C1 segment of cervical spinal cord (tissue), 14 donors: ENCODE measurements around the gene DLG2.
A peak's percentile ranks its signal among the peaks of the same experiment; 100 is the strongest.

Source experiments
- DNase-seq, 14 donors: peaks; one replicate each; lab custom pipeline; 2025; lab: John Stamatoyannopoulos, UW

Gene DLG2

GRCh38 chr11:83692675-83693074 lies 1934.5 kb downstream of the DLG2 start:
- DNase-seq = no peak

- DNase-seq = no peak
Observed at GRCh38 chr11:83691451-83691950, 1935.6 kb downstream of the DLG2 start.

- no peak for DNase-seq
Observed at GRCh38 chr11:83689144-83689780, 1937.9 kb downstream of the DLG2 start.

- no peak for DNase-seq
Observed at GRCh38 chr11:83687787-83688186, 1939.4 kb downstream of the DLG2 start.

- no peak for DNase-seq
Observed at GRCh38 chr11:83685730-83686129, 1941.4 kb downstream of the DLG2 start.

- no peak for DNase-seq
Observed at GRCh38 chr11:83684071-83684470, 1943.1 kb downstream of the DLG2 start.

GRCh38 chr11:83682611-83682973 lies 1944.6 kb downstream of the DLG2 start:
- no peak for DNase-seq

GRCh38 chr11:83681906-83682610 lies 1945.1 kb downstream of the DLG2 start:
- peak in 1 of 14 donors; percentile 33 for DNase-seq

GRCh38 chr11:83681031-83681781 lies 1945.9 kb downstream of the DLG2 start:
- DNase-seq = peak in 2 of 14 donors; percentile 23 to 28

- no peak for DNase-seq
Observed at GRCh38 chr11:83680321-83680720, 1946.8 kb downstream of the DLG2 start.

GRCh38 chr11:83678831-83679584 lies 1948.1 kb downstream of the DLG2 start:
- no peak for DNase-seq

- no peak for DNase-seq
Observed at GRCh38 chr11:83677730-83678129, 1949.4 kb downstream of the DLG2 start.

- DNase-seq = no peak
Observed at GRCh38 chr11:83676056-83676601, 1951.0 kb downstream of the DLG2 start.

GRCh38 chr11:83674102-83674896 lies 1952.8 kb downstream of the DLG2 start:
- DNase-seq = no peak

- DNase-seq = no peak
Observed at GRCh38 chr11:83671289-83671688, 1955.9 kb downstream of the DLG2 start.

GRCh38 chr11:83666149-83666548 lies 1961.0 kb downstream of the DLG2 start:
- DNase-seq = no peak

GRCh38 chr11:83663988-83664387 lies 1963.2 kb downstream of the DLG2 start:
- DNase-seq = no peak

GRCh38 chr11:83663446-83663845 lies 1963.7 kb downstream of the DLG2 start:
- DNase-seq = no peak

GRCh38 chr11:83662494-83662893 lies 1964.7 kb downstream of the DLG2 start:
- no peak for DNase-seq

- no peak for DNase-seq
Observed at GRCh38 chr11:83661491-83662350, 1965.4 kb downstream of the DLG2 start.
